ENCODE results near the gene GLI3. TPM values are rescaled to one million over a fixed set of nuclear protein-coding genes. Genes with fewer than 3 reads are reported as not detected.

Gene GLI3
- total and polyA plus RNA-seq, 2 of the 4 experiments (the other 2 are of a cell fraction): 1.3 to 3.9 TPM

DNA sequence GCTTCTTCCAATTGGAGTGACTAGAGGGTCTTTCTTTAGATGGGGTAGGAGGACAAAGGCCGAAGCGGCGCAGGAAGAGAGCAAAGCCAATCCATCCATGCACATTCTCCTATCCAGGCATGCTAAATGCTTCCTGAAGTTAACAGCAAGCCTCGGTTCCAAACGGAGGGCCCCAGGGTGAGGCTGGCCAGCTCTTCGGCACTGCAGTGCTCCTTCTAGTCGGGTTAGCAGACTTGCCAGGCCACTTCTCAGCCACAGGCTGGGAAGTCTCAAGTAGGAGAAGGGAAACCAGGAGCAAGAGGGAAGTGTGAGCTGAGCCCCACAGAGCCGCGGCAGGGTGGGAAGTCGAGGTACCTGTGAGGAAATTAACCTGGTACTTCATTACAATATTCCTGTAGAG lies 280.3 kb downstream of the GLI3 start:
- Histone ChIP-seq H3K27ac (ENCODE audit: insufficient read depth, low read length) (no peak overlapping the region; the same call in 1 of the 2 replicates), H2AFZ (replicated peaks; ENCODE audit: low read length, poor library complexity) (peak overlapping the region; percentile 74), H3K18ac (ENCODE audit: low read depth, low read length) (no peak overlapping the region; the same call in 1 of the 2 replicates), H3K9me1 (ENCODE audit: insufficient read depth, low read length) (peaks cover 19% of the 10 kb centered on the region), H3K9me3 (ENCODE audit: control insufficient read depth, insufficient read depth, low read length) (no peaks in the 10 kb centered on the region), H3K79me1 (ENCODE audit: low read depth in 1 of 2, low read length in 2 of 2) (no peaks in the 10 kb centered on the region), H3K14ac (replicated peaks; ENCODE audit: low read depth, low read length) (peak overlapping the region; percentile 57), H2BK20ac (ENCODE audit: low read depth, low read length) (peak overlapping the region; percentile 31; the same call in 1 of the 2 replicates), H3K4me2 (ENCODE audit: low read depth, low read length) (no peak overlapping the region; the same call in 1 of the 2 replicates), H4K91ac (ENCODE audit: insufficient read depth, low read depth, low read length) (no peak overlapping the region), H3K56ac (ENCODE audit: extremely low read depth, insufficient read depth, low read length) (no peak overlapping the region), H3K23ac (ENCODE audit: low read depth, low read length) (no peak overlapping the region), H2BK5ac (ENCODE audit: low read depth, low read length, poor library complexity, severe bottlenecking) (no peak overlapping the region), H3K36me3 (ENCODE audit: control insufficient read depth, insufficient read depth, low read length) (no peaks in the 10 kb centered on the region), H3K27me3 (ENCODE audit: control insufficient read depth, insufficient read depth, low read length) (no peaks in the 10 kb centered on the region), H4K5ac (ENCODE audit: low read depth, low read length) (no peak overlapping the region; the same call in 1 of the 2 replicates), H3K4ac (ENCODE audit: low read depth, low read length) (peak overlapping the region; percentile 60), H2AK9ac (replicated peaks; ENCODE audit: low read depth, low read length, poor library complexity) (peak overlapping the region; percentile 20), H3K9ac (ENCODE audit: low read depth, low read length) (no peak overlapping the region), H2BK120ac (ENCODE audit: low read depth, low read length) (peak overlapping the region; percentile 59), H2BK15ac (ENCODE audit: low read depth, low read length) (peak overlapping the region; percentile 7; the same call in 1 of the 3 replicates), H4K8ac (ENCODE audit: low read depth in 2 of 2, low read length in 2 of 2) (peak overlapping the region in 1 of 2 experiments; percentile 6; a peak in 1 of 4 replicates), H3K4me3 (ENCODE audit: insufficient read depth, low read depth, low read length) (no peak overlapping the region), H3K4me1 (ENCODE audit: control insufficient read depth, insufficient read depth, low read length) (peaks cover 15% of the 10 kb centered on the region), H2AK5ac (ENCODE audit: low read depth, low read length) (peak overlapping the region; percentile 9; the same call in 1 of the 2 replicates), H4K20me1 (ENCODE audit: insufficient read depth, low read length) (no peaks in the 10 kb centered on the region)
- CTCF ChIA-PET: interaction anchor here (1.5 to 2.2 kb wide), 2 partner anchors 14 to 886 kb away, joined by 4 to 13 read pairs; no protein-coding TSS in a partner anchor
- TF ChIP-seq SMC3 (IDR thresholded peaks at IDR 0.05; ENCODE audit: low read depth, low read length) (no peak), MAFK (IDR thresholded peaks at IDR 0.05; ENCODE audit: low read depth, low read length) (no peak), CEBPB (IDR thresholded peaks at IDR 0.05; ENCODE audit: low read depth, low read length) (no peak), BHLHE40 (IDR thresholded peaks at IDR 0.05; ENCODE audit: low read depth, low read length) (no peak), CHD1 (IDR thresholded peaks at IDR 0.05; ENCODE audit: low read depth, low read length) (no peak), USF2 (IDR thresholded peaks at IDR 0.05; ENCODE audit: low read depth, low read length) (no peak), MXI1 (IDR thresholded peaks at IDR 0.05; ENCODE audit: borderline replicate concordance, low read depth, low read length) (no peak), RFX5 (IDR thresholded peaks at IDR 0.05; ENCODE audit: low read depth, low read length) (no peak), NFE2L2 (IDR thresholded peaks at IDR 0.05; ENCODE audit: low read depth, low read length) (no peak)
- TF ChIP-seq, protein P1, sequence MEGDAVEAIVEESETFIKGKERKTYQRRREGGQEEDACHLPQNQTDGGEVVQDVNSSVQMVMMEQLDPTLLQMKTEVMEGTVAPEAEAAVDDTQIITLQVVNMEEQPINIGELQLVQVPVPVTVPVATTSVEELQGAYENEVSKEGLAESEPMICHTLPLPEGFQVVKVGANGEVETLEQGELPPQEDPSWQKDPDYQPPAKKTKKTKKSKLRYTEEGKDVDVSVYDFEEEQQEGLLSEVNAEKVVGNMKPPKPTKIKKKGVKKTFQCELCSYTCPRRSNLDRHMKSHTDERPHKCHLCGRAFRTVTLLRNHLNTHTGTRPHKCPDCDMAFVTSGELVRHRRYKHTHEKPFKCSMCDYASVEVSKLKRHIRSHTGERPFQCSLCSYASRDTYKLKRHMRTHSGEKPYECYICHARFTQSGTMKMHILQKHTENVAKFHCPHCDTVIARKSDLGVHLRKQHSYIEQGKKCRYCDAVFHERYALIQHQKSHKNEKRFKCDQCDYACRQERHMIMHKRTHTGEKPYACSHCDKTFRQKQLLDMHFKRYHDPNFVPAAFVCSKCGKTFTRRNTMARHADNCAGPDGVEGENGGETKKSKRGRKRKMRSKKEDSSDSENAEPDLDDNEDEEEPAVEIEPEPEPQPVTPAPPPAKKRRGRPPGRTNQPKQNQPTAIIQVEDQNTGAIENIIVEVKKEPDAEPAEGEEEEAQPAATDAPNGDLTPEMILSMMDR (conservative IDR thresholded peaks at IDR 0.05; ENCODE audit: low read depth, low read length): no peak
- TF ChIP-seq, protein P2, sequence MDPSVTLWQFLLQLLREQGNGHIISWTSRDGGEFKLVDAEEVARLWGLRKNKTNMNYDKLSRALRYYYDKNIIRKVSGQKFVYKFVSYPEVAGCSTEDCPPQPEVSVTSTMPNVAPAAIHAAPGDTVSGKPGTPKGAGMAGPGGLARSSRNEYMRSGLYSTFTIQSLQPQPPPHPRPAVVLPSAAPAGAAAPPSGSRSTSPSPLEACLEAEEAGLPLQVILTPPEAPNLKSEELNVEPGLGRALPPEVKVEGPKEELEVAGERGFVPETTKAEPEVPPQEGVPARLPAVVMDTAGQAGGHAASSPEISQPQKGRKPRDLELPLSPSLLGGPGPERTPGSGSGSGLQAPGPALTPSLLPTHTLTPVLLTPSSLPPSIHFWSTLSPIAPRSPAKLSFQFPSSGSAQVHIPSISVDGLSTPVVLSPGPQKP (IDR thresholded peaks at IDR 0.05; ENCODE audit: borderline replicate concordance, low read depth, low read length): no peak
- no peak for ATAC-seq (ENCODE audit: low read depth)
- intact Hi-C loops (cut with micrococcal nuclease): no loop called here
- POLR2A ChIA-PET (ENCODE audit: unreplicated experiment): interaction anchor here (1.0 kb wide), 1 partner anchor 14 kb away, joined by 3 read pairs; no protein-coding TSS in a partner anchor
- in situ Hi-C loops (cut with MboI; ENCODE audit: low sequenced_read_pairs): no loop called here
- no TSS peak for BruUV-seq (replicated peaks)
- no CpG with 5 or more reads among the region's 10 CpGs for WGBS, 2 experiments (ENCODE audit: extremely low coverage in 2 of 2, insufficient read length in 1 of 2)
- dilution Hi-C loops (cut with HindIII; ENCODE audit: low sequenced_read_pairs, unreplicated experiment): no loop called here
- DNase-seq: no peak

All from IMR-90 (cell line).